ENCODE results near the gene CACNG3.

GRCh38 chr16:24332178-24332577 is 76.0 kb downstream of the CACNG3 start:
- TF ChIP-seq CTCF (IDR thresholded peaks at IDR 0.05) (no peak), EP300 (IDR thresholded peaks at IDR 0.05) (no peak), POLR2AphosphoS5 (IDR thresholded peaks at IDR 0.05) (no peak)
